Heart left ventricle (tissue), 16 donors: ENCODE data around the gene INPP5K. TPM values are rescaled to one million over a fixed set of nuclear protein-coding genes. Genes with fewer than 3 reads are reported as not detected.

ENCODE experiments used
- ATAC-seq, 4 donors: fragments of 200-7000 bp; cut with Tn5 transposase; one replicate each; pipeline ENCODE4 v1.9.1; 2020 to 2022; ENCODE audit warnings: moderate library complexity in 4 of 4, mild to moderate bottlenecking in 3 of 4, moderate number of reproducible peaks in 1 of 4
- DNase-seq, 5 donors: peaks; one replicate each; pipeline ENCODE4 v3.0.0-alpha.2; 2020
- H3K27ac ChIP-seq, 12 donors: fragments of 200-600 bp; sonication (generic) in 4 of 12; one replicate each; pipeline versions ENCODE4 v1.5.0 to v1.8.0; 2016 to 2022; ENCODE audit warnings: mild to moderate bottlenecking in 2 of 12
- H3K27me3 ChIP-seq, 9 donors: fragments of 200-600 bp; sonication (generic) in 2 of 9; one replicate each; pipeline versions ENCODE4 v1.5.1 to v1.8.0; 2016 to 2022; ENCODE audit warnings: mild to moderate bottlenecking in 3 of 9
- H3K36me3 ChIP-seq, 9 donors: fragments of 200-600 bp; sonication (generic) in 2 of 9; one replicate each; pipeline versions ENCODE4 v1.5.0 to v1.8.0; 2018 to 2022; ENCODE audit warnings: mild to moderate bottlenecking in 2 of 9
- H3K4me1 ChIP-seq, 12 donors: fragments of 200-600 bp; sonication (generic) in 4 of 12; one replicate each; pipeline versions ENCODE4 v1.5.0 to v1.8.0; 2016 to 2022; ENCODE audit warnings: mild to moderate bottlenecking in 3 of 12
- H3K4me3 ChIP-seq, 12 donors: fragments of 200-600 bp; sonication (generic) in 4 of 12; one replicate each; pipeline versions ENCODE4 v1.5.0 to v1.8.0; 2017 to 2022; ENCODE audit warnings: mild to moderate bottlenecking in 9 of 12, moderate library complexity in 4 of 12
- H3K9me3 ChIP-seq, 12 donors: fragments of 200-600 bp; sonication (generic) in 4 of 12; one replicate each; pipeline versions ENCODE4 v1.5.0 to v1.8.0; 2016 to 2022; ENCODE audit warnings: mild to moderate bottlenecking in 1 of 12
- POLR2A ChIP-seq, 2 donors: fragments of 450-650 bp; IDR thresholded peaks; one replicate each; pipeline ENCODE4 v1.6.1; 2017; ENCODE audit warnings: antibody characterized with exemption in 2 of 2, mild to moderate bottlenecking in 2 of 2, moderate library complexity in 2 of 2
- WGBS, 4 donors: extraction: QIAGEN DNeasy Blood & Tissue Kit in 2 of 4; methylation state at CpG; one replicate each; pipeline versions ENCODE4 v1.1.5 to v1.1.7; 2013 to 2018; 5-methylcytosine and 5-hydroxymethylcytosine counted together
- intact Hi-C, 10 donors: fragments of 100-400 bp; cut with DNase I; formaldehyde crosslinking; loops; one replicate each; pipeline versions ENCODE4 v1.11.1 to v1.14.2; 2022
- polyA plus RNA-seq, 2 donors: library from polyadenylated mRNA; stranded (reverse); fragments of 200-250 nt; gene quantifications; one replicate each; pipeline ENCODE4 v1.2.3, GENCODE V29; 2013
- total RNA-seq, 9 donors: library from RNA; depleted of rRNA in 2 of 9; stranded (reverse); fragments of >200 nt in 2 of 9; fragmentation: NEBNext Ultra II Directional in 3 of 9; extraction: Animal tissue kit (Norgen Biotek cat#: 25700) in 3 of 9; gene quantifications; one replicate each; pipeline versions ENCODE4 v1.1.0 to v1.2.4, GENCODE V29; 2016 to 2023
- TF ChIP-seq, protein P1 (sequence below), 12 donors: fragments of 200-600 bp; sonication (generic) in 4 of 12; IDR thresholded peaks; one replicate each; pipeline versions ENCODE4 v1.5.0 to v1.8.0; 2018 to 2022; ENCODE audit warnings: antibody characterized with exemption in 12 of 12, mild to moderate bottlenecking in 5 of 12
- donor health status: ischemic (EF 13 %, LVEDD 7.1; RV severe dilation, severe dysfunction).
- donor health status: healthy with polysubstance abuse.
- donor health status: DM: no; HTN: yes; CAD: no.
- donor health status: DM: no; HTN: no; CAD: no.
- donor health status: ischemic (EF 25% LVEDD 6.9; RV normal size, moderate dysfunction).
- donor health status: ischemic (EF 25% LVEDD 5.7; RV mildly dilated, moderate dysfunction).
- donor health status: healthy.
- donor health status: DM: yes; HTN: yes; CAD: no.
- donor health status: ischemic (EF 35%, LVEDD 5.7; RV mildly dilated, moderate dysfunction).
- donor health status: nonischemic (EF 11% LVEDD 7.7; RV severe dilation, severe dysfunction).
- donor health status: DM: yes; HTN: yes; CAD: no.
- donor health status: PGD.
- donor health status: ischemic (EF 29% LVEDD 5.4; RV normal size, mild dysfunction).
- donor health status: nonischemic (EF 23%, LVEDD 6.1; RV moderate dilation, normal function).

Gene INPP5K
- total and polyA plus RNA-seq, 11 donors = 21.9 to 128 (median 33.4) TPM

GRCh38 chr17:1557355-1558095 lies 41.1 kb upstream of the INPP5K start:
- Histone ChIP-seq H3K4me3 (no peak overlapping the region), H3K36me3 (peaks cover 0 to 36% (median 17%) of the 10 kb centered on the region in 9 donors), H3K4me1 (peaks cover 3 to 65% (median 36%) of the 10 kb centered on the region in 12 donors), H3K27me3 (no peaks in the 10 kb centered on the region), H3K27ac (peak overlapping the region in 1 of 12 donors; percentile 82), H3K9me3 (no peaks in the 10 kb centered on the region)
- DNase-seq (peak in 1 of 5 donors; percentile 57), ATAC-seq (peak in 1 of 4 donors; percentile 8)
- 87 to 92% (median 90%) methylated on average over 20 to 22 of the region's 22 CpGs for WGBS, 4 donors
- TF ChIP-seq, protein P1, sequence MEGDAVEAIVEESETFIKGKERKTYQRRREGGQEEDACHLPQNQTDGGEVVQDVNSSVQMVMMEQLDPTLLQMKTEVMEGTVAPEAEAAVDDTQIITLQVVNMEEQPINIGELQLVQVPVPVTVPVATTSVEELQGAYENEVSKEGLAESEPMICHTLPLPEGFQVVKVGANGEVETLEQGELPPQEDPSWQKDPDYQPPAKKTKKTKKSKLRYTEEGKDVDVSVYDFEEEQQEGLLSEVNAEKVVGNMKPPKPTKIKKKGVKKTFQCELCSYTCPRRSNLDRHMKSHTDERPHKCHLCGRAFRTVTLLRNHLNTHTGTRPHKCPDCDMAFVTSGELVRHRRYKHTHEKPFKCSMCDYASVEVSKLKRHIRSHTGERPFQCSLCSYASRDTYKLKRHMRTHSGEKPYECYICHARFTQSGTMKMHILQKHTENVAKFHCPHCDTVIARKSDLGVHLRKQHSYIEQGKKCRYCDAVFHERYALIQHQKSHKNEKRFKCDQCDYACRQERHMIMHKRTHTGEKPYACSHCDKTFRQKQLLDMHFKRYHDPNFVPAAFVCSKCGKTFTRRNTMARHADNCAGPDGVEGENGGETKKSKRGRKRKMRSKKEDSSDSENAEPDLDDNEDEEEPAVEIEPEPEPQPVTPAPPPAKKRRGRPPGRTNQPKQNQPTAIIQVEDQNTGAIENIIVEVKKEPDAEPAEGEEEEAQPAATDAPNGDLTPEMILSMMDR (IDR thresholded peaks at IDR 0.05) = no peak
- TF ChIP-seq POLR2A (IDR thresholded peaks at IDR 0.05) = no peak
- intact Hi-C loops = no loop called here

DNA sequence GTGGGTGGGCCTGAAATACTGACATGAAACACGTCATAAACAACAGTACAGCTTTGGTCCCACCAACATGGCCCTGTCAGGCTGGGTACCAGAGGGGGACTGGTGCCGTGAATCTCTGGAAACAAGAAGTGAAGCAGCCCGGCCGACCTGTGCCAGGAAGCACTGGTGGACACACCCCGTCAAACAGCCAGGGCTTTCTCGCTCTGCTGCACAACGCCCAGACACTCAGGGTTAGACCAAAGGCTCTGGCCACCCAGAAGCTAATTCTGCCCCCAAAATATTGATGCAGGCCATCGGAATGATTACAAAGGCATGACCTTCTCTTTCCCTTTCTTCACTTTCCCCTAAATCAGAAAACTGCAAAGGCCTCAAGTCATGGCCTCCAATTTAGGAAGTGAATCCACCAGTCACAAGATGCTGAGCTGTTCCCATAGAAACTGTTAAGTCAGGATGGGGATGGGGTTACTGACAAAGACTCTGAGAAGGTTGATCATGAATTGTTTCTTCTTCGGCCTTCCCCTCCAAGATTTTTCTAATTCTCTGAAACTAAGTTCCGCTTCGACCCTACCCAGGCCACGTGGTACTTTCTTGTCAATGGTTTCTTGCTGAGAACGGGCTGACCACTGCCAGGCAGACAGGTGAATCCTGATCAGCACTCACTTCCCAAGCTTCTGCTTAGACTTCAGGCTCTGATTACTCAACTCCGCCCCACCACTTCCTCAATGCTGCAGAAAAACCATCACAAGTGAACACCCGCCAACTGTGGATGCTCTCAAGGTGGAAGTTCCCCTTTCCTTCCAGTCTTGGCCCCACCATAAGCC lies 39.4 kb upstream of the INPP5K start:
- 70 to 79% (median 74%) methylated on average over 15 of the region's 15 CpGs for WGBS, 4 donors
- peak in 3 of 5 donors; percentile 34 to 54 (median 34) for DNase-seq
- Histone ChIP-seq H3K27ac (peak overlapping the region in 1 of 12 donors; percentile 82), H3K9me3 (no peaks in the 10 kb centered on the region), H3K4me1 (peaks cover under 1 to 56% (median 27%) of the 10 kb centered on the region in 12 donors), H3K27me3 (no peaks in the 10 kb centered on the region), H3K36me3 (peaks cover 0 to 53% (median 33%) of the 10 kb centered on the region in 9 donors), H3K4me3 (no peak overlapping the region)
- intact Hi-C loops = no loop called here
- TF ChIP-seq, protein P1 (IDR thresholded peaks at IDR 0.05) = no peak
- TF ChIP-seq POLR2A (IDR thresholded peaks at IDR 0.05) = no peak
- peak; percentile 1 to 51 (median 22) for ATAC-seq

GRCh38 chr17:1554751-1555540 lies 38.5 kb upstream of the INPP5K start:
- H3K36me3 ChIP-seq = peaks cover 0 to 62% (median 42%) of the 10 kb centered on the region in 9 donors
- H3K27me3 ChIP-seq = no peaks in the 10 kb centered on the region
- TF ChIP-seq, protein P1 (IDR thresholded peaks at IDR 0.05) = no peak
- no peak for TF ChIP-seq POLR2A (IDR thresholded peaks at IDR 0.05)
- intact Hi-C loops = no loop called here
- no peak for ATAC-seq
- H3K4me3 ChIP-seq = no peak overlapping the region
- H3K9me3 ChIP-seq = no peaks in the 10 kb centered on the region
- no peak for DNase-seq
- 66 to 76% (median 73%) methylated on average over 8 to 9 of the region's 9 CpGs for WGBS, 4 donors
- H3K27ac ChIP-seq = peak overlapping the region in 1 of 12 donors; percentile 82
- peaks cover 0 to 47% (median 18%) of the 10 kb centered on the region in 12 donors for H3K4me1 ChIP-seq
